BLaER1 (cell line): ENCODE results near the gene ZSWIM1.

Experiments
- H3K27ac ChIP-seq: shearing (Covaris generic); formaldehyde crosslinking; 2 replicates; pipeline ENCODE4 v1.8.1; 2022
- H3K27me3 ChIP-seq: shearing (Covaris generic); formaldehyde crosslinking; 2 replicates; pipeline ENCODE4 v1.8.1; 2022
- H3K36me3 ChIP-seq: shearing (Covaris generic); formaldehyde crosslinking; 2 replicates; pipeline ENCODE4 v1.8.1; 2022
- H3K4me1 ChIP-seq: shearing (Covaris generic); formaldehyde crosslinking; 2 replicates; pipeline ENCODE4 v1.8.1; 2022
- H3K4me2 ChIP-seq: shearing (Covaris generic); formaldehyde crosslinking; 2 replicates; pipeline ENCODE4 v1.8.1; 2022
- H3K4me3 ChIP-seq: shearing (Covaris generic); formaldehyde crosslinking; 2 replicates; pipeline ENCODE4 v1.8.1; 2022
- H3K9ac ChIP-seq: shearing (Covaris generic); formaldehyde crosslinking; 2 replicates; pipeline ENCODE4 v1.8.1; 2022
- H3K9me3 ChIP-seq: shearing (Covaris generic); formaldehyde crosslinking; 2 replicates; pipeline ENCODE4 v1.8.1; 2022
- H4K20me1 ChIP-seq: shearing (Covaris generic); formaldehyde crosslinking; 2 replicates; pipeline ENCODE4 v1.8.1; 2022
- Cebpa-rat ChIP-seq: shearing (Covaris generic); IDR thresholded peaks from 2 replicates; pipeline ENCODE4 v1.8.1; 2022

Gene ZSWIM1

DNA sequence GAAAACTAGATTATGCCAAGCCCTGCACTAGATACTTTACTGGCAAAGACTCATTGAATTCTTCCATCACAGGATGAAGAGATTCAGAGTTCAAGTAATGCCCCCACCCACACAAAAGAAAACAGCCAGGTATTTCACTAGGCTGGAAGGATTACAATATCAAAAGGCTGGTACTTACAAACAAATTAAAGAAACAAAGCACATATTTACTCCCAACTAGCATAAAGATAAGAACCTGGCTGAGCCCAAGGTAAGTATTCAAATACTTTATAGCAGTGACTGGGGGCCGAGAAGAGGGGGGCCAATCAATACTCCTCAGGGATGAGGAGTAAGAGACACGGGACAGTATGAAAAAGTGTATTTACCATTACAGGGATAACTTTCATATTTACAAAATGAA is 27.5 kb upstream of the ZSWIM1 start:
- Histone ChIP-seq H4K20me1 (no peaks in the 10 kb centered on the region), H3K36me3 (peaks cover 64% of the 10 kb centered on the region), H3K27me3 (no peaks in the 10 kb centered on the region), H3K9me3 (no peaks in the 10 kb centered on the region), H3K4me1 (peaks cover 19% of the 10 kb centered on the region), H3K4me2 (no peak overlapping the region), H3K4me3 (no peak overlapping the region), H3K9ac (no peak overlapping the region), H3K27ac (no peak overlapping the region)
- TF ChIP-seq Cebpa-rat, result no peak

- Histone ChIP-seq H3K4me1 (peaks cover 35% of the 10 kb centered on the region), H3K4me2 (peak within 1 kb of the TSS; percentile 94), H3K36me3 (peaks cover 35% of the 10 kb centered on the region), H3K9ac (peak within 1 kb of the TSS; percentile 87), H4K20me1 (no peaks in the 10 kb centered on the region), H3K27me3 (no peaks in the 10 kb centered on the region), H3K27ac (peak within 1 kb of the TSS; percentile 83), H3K9me3 (no peaks in the 10 kb centered on the region), H3K4me3 (peak within 1 kb of the TSS; percentile 90)
- no peak for TF ChIP-seq Cebpa-rat
Measured at GRCh38 chr20:45857114-45857881, 23.7 kb upstream of the ZSWIM1 start, which contains the start of the genes ACOT8 and ZSWIM3. ACOT8 (minus strand) TSS chr20:45857392; CDS start chr20:45857315, 77 bp downstream. ZSWIM3 (plus strand) TSS chr20:45857614; CDS start chr20:45857826, 212 bp downstream.

- peak overlapping the region; percentile 79 for H3K9ac ChIP-seq
- peak overlapping the region; percentile 71; the same call in 1 of the 2 replicates for H3K27ac ChIP-seq
Measured at GRCh38 chr20:45857882-45858216, 23.2 kb upstream of the ZSWIM1 start.

GRCh38 chr20:45859916-45860315 is 21.1 kb upstream of the ZSWIM1 start:
- TF ChIP-seq Cebpa-rat, result no peak
- H4K20me1 ChIP-seq, result no peaks in the 10 kb centered on the region
- H3K4me2 ChIP-seq, result no peak overlapping the region
- no peak overlapping the region for H3K4me3 ChIP-seq
- H3K27ac ChIP-seq, result no peak overlapping the region
- H3K4me1 ChIP-seq, result peaks cover 35% of the 10 kb centered on the region
- H3K36me3 ChIP-seq, result peaks cover 9% of the 10 kb centered on the region
- no peak overlapping the region for H3K9ac ChIP-seq
- H3K27me3 ChIP-seq, result no peaks in the 10 kb centered on the region
- no peaks in the 10 kb centered on the region for H3K9me3 ChIP-seq

More at GRCh38 chr20:45857882-45858216, 23.2 kb upstream of the ZSWIM1 start:
- Histone ChIP-seq H3K4me1 (peaks cover 35% of the 10 kb centered on the region), H3K9me3 (no peaks in the 10 kb centered on the region), H3K4me2 (peak overlapping the region; percentile 90), H4K20me1 (no peaks in the 10 kb centered on the region), H3K27me3 (no peaks in the 10 kb centered on the region), H3K36me3 (peaks cover 29% of the 10 kb centered on the region), H3K4me3 (peak overlapping the region; percentile 90)
- no peak for TF ChIP-seq Cebpa-rat

DNA sequence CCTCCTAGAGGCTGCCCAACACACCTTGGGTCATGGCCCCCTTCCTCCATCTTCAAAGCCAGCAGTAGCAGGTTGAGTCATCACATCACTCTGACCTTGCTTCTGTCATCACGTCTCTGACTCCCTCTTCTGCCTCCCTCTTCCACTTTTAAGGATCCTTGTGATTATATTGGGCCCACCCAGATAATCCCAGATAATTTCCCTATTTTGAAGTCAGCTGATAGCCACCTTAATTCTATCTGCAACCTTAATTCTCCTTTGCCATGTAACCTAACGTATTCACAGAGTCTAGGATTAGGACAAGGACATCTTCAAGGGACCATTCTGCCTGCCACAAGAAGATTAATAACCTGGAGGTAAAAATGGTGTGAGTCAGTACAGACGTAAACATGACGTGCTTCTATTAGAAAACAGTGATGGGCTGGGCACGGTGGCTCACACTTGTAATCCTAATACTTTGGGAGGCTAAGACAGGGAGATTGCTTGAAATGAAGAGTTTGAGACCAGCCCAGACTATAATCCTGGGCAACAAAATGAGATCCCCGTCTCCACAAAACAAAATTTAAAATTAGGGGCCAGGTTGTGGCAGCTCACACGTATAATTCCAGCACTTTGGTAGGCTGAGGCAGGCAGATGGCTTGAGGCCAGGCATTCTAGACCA is 20.3 kb upstream of the ZSWIM1 start:
- no peak for TF ChIP-seq Cebpa-rat
- H3K36me3 ChIP-seq, result 0 out of 2 replicates have a peak, but pooled peaks cover 5% of the 10 kb centered on the region
- H3K9ac ChIP-seq, result no peak overlapping the region
- peaks cover 34% of the 10 kb centered on the region for H3K4me1 ChIP-seq
- H3K4me3 ChIP-seq, result no peak overlapping the region
- H3K4me2 ChIP-seq, result peak overlapping the region; percentile 4; the same call in 1 of the 2 replicates
- 0 out of 2 replicates have a peak, but pooled peaks cover 2% of the 10 kb centered on the region for H4K20me1 ChIP-seq
- H3K9me3 ChIP-seq, result no peaks in the 10 kb centered on the region
- H3K27ac ChIP-seq, result no peak overlapping the region
- H3K27me3 ChIP-seq, result no peaks in the 10 kb centered on the region

DNA sequence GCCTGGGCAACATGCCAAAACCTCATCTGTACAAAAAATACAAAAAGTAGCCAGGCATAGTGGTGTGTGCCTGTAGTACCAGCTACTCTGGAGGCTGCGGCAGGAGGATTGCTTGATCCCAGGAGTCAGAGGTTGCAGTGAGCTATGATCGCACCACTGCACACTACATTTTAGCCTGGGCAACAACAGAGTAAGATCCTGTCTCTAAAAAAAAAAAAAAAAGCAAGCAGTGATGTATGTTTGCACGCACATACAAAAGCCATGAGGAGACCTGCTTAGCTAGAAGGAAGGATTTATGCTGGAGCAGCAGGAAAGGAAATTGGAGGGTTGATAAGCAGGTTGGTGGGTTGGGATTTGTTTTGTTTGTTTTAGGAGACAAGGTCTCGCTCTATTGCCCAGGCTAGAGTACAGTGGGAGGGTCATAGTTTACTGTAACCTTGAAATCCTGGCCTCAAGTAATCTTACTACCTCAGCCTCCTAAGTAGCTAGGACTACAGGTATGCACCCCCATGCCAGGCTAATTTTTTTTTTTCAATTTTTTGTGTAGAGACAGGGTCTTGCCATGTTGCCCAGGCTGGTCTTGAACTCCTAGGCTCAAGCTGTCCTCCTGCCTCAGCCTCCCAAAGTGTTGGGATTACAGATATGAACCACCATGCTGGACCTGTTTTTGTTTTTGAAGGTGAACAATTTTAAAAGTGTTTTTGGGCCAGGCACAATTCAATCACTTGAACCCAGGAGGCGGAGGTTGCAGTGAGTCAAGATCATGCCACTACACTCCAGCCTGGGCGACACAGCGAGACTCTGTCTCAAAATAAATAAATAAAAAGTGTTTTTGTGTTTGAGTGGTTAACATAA is 19.6 kb upstream of the ZSWIM1 start:
- no peaks in the 10 kb centered on the region for H3K9me3 ChIP-seq
- H3K4me3 ChIP-seq, result no peak overlapping the region
- 0 out of 2 replicates have a peak, but pooled peaks cover 5% of the 10 kb centered on the region for H3K36me3 ChIP-seq
- no peaks in the 10 kb centered on the region for H3K27me3 ChIP-seq
- TF ChIP-seq Cebpa-rat, result no peak
- H4K20me1 ChIP-seq, result 0 out of 2 replicates have a peak, but pooled peaks cover 10% of the 10 kb centered on the region
- peaks cover 27% of the 10 kb centered on the region for H3K4me1 ChIP-seq
- peak overlapping the region; percentile 4; the same call in 1 of the 2 replicates for H3K4me2 ChIP-seq
- no peak overlapping the region for H3K27ac ChIP-seq
- no peak overlapping the region for H3K9ac ChIP-seq

DNA sequence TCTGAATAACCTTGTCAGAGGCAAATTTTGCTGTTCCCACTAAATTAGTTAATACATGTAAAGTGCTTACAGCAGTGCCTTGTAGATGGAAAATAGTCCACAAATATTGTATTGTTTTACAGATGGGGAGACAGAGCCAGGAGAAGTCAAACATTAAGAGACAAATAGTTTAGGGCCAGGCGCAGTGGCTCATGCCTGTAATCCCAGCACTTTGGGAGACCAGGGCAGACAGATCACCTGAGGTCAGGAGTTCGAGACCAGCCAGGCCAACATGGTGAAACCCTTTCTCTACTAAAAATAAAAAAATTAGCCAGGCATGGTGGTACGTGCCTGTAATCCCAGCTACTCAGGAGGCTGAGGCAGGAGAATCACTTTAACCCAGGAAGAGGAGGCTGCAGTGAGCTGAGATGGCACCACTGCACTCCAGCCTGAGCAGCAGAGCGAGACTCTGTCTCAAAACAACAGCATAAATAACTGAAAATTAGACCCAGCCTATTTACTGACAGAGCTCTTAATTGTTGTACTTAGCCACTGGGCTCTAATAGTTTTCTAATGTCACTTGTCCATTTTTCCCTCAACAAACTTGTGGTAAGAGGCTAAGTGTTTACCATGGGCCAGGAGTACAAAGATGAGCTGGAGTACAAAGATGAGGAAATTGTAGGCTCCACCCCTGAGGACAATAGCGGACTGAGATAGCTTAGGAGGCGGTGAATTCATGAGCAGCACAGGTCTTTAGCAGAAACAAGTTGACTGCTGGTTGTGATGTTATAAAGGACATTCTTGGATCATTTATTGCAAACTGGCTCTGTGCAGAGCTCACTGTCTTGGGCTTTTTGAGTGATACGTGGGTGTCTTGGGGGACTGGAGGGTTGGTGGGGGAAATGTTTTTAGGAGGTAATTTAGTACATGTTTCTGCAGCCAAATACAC is 17.2 kb upstream of the ZSWIM1 start:
- Histone ChIP-seq H4K20me1 (0 out of 2 replicates have a peak, but pooled peaks cover 11% of the 10 kb centered on the region), H3K27ac (no peak overlapping the region), H3K9me3 (no peaks in the 10 kb centered on the region), H3K4me1 (peaks cover 13% of the 10 kb centered on the region), H3K9ac (no peak overlapping the region), H3K4me2 (no peak overlapping the region), H3K36me3 (0 out of 2 replicates have a peak, but pooled peaks cover 5% of the 10 kb centered on the region), H3K4me3 (no peak overlapping the region), H3K27me3 (no peaks in the 10 kb centered on the region)
- TF ChIP-seq Cebpa-rat, result no peak

GRCh38 chr20:45866454-45866853 is 14.6 kb upstream of the ZSWIM1 start:
- Histone ChIP-seq H4K20me1 (0 out of 2 replicates have a peak, but pooled peaks cover 11% of the 10 kb centered on the region), H3K36me3 (peaks cover 7% of the 10 kb centered on the region; the same call in 1 of the 2 replicates), H3K9me3 (no peaks in the 10 kb centered on the region), H3K4me3 (no peak overlapping the region), H3K4me1 (peaks cover 1% of the 10 kb centered on the region; the same call in 1 of the 2 replicates), H3K4me2 (no peak overlapping the region), H3K27me3 (no peaks in the 10 kb centered on the region), H3K9ac (no peak overlapping the region), H3K27ac (no peak overlapping the region)
- TF ChIP-seq Cebpa-rat, result no peak
